ENCODE data around the gene CHD6. TPM values are rescaled to one million over a fixed set of nuclear protein-coding genes. Genes with fewer than 3 reads are reported as not detected.
A peak's percentile ranks its signal among the peaks of the same experiment; 100 is the strongest.

CHD6 gene
- total and polyA plus RNA-seq, 2 of the 13 experiments (the other 11 are each of a cell fraction or from before 2014, with no cell fraction given), result 14.4 to 52.0 TPM

- no peak for TF ChIP-seq MTF1 (CRISPR knock-in tag; IDR thresholded peaks at IDR 0.05)
- TF ChIP-seq, protein P1, sequence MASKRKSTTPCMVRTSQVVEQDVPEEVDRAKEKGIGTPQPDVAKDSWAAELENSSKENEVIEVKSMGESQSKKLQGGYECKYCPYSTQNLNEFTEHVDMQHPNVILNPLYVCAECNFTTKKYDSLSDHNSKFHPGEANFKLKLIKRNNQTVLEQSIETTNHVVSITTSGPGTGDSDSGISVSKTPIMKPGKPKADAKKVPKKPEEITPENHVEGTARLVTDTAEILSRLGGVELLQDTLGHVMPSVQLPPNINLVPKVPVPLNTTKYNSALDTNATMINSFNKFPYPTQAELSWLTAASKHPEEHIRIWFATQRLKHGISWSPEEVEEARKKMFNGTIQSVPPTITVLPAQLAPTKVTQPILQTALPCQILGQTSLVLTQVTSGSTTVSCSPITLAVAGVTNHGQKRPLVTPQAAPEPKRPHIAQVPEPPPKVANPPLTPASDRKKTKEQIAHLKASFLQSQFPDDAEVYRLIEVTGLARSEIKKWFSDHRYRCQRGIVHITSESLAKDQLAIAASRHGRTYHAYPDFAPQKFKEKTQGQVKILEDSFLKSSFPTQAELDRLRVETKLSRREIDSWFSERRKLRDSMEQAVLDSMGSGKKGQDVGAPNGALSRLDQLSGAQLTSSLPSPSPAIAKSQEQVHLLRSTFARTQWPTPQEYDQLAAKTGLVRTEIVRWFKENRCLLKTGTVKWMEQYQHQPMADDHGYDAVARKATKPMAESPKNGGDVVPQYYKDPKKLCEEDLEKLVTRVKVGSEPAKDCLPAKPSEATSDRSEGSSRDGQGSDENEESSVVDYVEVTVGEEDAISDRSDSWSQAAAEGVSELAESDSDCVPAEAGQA (IDR thresholded peaks at IDR 0.05; ENCODE audit: low read depth), result no peak
- TF ChIP-seq, protein P1 (CRISPR knock-in tag; IDR thresholded peaks at IDR 0.05; ENCODE audit: borderline replicate concordance), result no peak
- peak; percentile 8 for TF ChIP-seq HNRNPLL (IDR thresholded peaks at IDR 0.05; ENCODE audit: low read depth, low read length, poor library complexity, severe bottlenecking)
- TF ChIP-seq, protein P2, sequence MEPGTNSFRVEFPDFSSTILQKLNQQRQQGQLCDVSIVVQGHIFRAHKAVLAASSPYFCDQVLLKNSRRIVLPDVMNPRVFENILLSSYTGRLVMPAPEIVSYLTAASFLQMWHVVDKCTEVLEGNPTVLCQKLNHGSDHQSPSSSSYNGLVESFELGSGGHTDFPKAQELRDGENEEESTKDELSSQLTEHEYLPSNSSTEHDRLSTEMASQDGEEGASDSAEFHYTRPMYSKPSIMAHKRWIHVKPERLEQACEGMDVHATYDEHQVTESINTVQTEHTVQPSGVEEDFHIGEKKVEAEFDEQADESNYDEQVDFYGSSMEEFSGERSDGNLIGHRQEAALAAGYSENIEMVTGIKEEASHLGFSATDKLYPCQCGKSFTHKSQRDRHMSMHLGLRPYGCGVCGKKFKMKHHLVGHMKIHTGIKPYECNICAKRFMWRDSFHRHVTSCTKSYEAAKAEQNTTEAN (CRISPR knock-in tag; conservative IDR thresholded peaks at IDR 0.05), result 0 out of 2 replicates have a peak, but pooled peaks have one; percentile 27
- TF ChIP-seq MIXL1 (CRISPR knock-in tag; IDR thresholded peaks at IDR 0.05), result no peak
- TF ChIP-seq SNAPC2 (CRISPR knock-in tag; IDR thresholded peaks at IDR 0.05), result no peak
- TF ChIP-seq ZNF777 (CRISPR knock-in tag; IDR thresholded peaks at IDR 0.05), result 0 out of 2 replicates have a peak, but pooled peaks have one; percentile 8
- TF ChIP-seq, protein P3, sequence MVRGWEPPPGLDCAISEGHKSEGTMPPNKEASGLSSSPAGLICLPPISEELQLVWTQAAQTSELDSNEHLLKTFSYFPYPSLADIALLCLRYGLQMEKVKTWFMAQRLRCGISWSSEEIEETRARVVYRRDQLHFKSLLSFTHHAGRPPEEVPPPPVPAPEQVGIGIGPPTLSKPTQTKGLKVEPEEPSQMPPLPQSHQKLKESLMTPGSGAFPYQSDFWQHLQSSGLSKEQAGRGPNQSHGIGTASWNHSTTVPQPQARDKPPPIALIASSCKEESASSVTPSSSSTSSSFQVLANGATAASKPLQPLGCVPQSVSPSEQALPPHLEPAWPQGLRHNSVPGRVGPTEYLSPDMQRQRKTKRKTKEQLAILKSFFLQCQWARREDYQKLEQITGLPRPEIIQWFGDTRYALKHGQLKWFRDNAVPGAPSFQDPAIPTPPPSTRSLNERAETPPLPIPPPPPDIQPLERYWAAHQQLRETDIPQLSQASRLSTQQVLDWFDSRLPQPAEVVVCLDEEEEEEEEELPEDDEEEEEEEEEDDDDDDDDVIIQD (CRISPR knock-in tag; IDR thresholded peaks at IDR 0.05; ENCODE audit: low read depth), result no peak
- no peak; the same call in 1 of the 2 replicates for TF ChIP-seq TARDBP (CRISPR knock-in tag; IDR thresholded peaks at IDR 0.05)
- 0 out of 2 replicates have a peak, but pooled peaks have one; percentile 20 for TF ChIP-seq PAXIP1 (CRISPR knock-in tag; conservative IDR thresholded peaks at IDR 0.05)
- TF ChIP-seq ZNF138 (CRISPR knock-in tag; IDR thresholded peaks at IDR 0.05; ENCODE audit: low read depth), result peak; percentile 62; the same call in 1 of the 2 replicates
- no peak for TF ChIP-seq ZNF597 (CRISPR knock-in tag; IDR thresholded peaks at IDR 0.05)
- TF ChIP-seq DDIT3 (CRISPR knock-in tag; IDR thresholded peaks at IDR 0.05), result no peak
- no peak; the same call in 1 of the 2 replicates for TF ChIP-seq YEATS4 (CRISPR knock-in tag; IDR thresholded peaks at IDR 0.05; ENCODE audit: borderline replicate concordance)
- TF ChIP-seq ZMAT3 (CRISPR knock-in tag; conservative IDR thresholded peaks at IDR 0.05), result peak; percentile 62; the same call in 1 of the 2 replicates
Measured at GRCh38 chr20:41618807-41619311, 682 bp upstream of the CHD6 start (continued).

Measured in HepG2 (cell line).